C4-2B (cell line): ENCODE measurements around the gene FDPS.

Experiments used
- CTCF ChIP-seq: fragments of 450-650 bp; conservative IDR thresholded peaks from 2 replicates; pipeline ENCODE4 v1.5.1; 2017; ENCODE audit warnings: mild to moderate bottlenecking
- ZFX ChIP-seq: fragments of 450-650 bp; IDR thresholded peaks from 2 replicates; pipeline ENCODE4 v1.6.1; 2017

- no peak for TF ChIP-seq CTCF
- no peak for TF ChIP-seq ZFX
These were observed 45.6 kb upstream of the FDPS start for GRCh38 chr1:155263067-155263466.
